Adrenal gland (tissue), 5 donors: ENCODE results near the gene TFPI.

Source experiments
- CTCF ChIP-seq, 6 experiments: fragments of 450-650 bp in 4 of 6; fragments of 200-600 bp in 2 of 6; sonication (generic) in 1 of 6; IDR thresholded peaks; 1 replicate in 5 of 6; 2 replicates in 1 of 6; pipeline versions ENCODE4 v1.5.1 to v1.8.0; 2016 to 2021; ENCODE audit warnings: antibody characterized with exemption in 6 of 6, mild to moderate bottlenecking in 2 of 6, moderate library complexity in 1 of 6
- POLR2A ChIP-seq, 2 donors: fragments of 450-650 bp; IDR thresholded peaks; one replicate each; pipeline ENCODE4 v1.6.1; 2017; ENCODE audit warnings: antibody characterized with exemption in 2 of 2, mild to moderate bottlenecking in 2 of 2, moderate library complexity in 1 of 2
- donor health status: DM: no; HTN: no; CAD: no.

- TF ChIP-seq CTCF (IDR thresholded peaks at IDR 0.05) (no peak), POLR2A (IDR thresholded peaks at IDR 0.05) (no peak)
Observed at GRCh38 chr2:187573722-187574121, 19.5 kb upstream of the TFPI start.
